ENCODE results near the gene FGF22.
"Not testable (repeated sequence)": the region's sequence is repeated elsewhere in the genome, so short reads cannot be mapped to it uniquely, and the experiment has no call there.

FGF22 gene

DNA sequence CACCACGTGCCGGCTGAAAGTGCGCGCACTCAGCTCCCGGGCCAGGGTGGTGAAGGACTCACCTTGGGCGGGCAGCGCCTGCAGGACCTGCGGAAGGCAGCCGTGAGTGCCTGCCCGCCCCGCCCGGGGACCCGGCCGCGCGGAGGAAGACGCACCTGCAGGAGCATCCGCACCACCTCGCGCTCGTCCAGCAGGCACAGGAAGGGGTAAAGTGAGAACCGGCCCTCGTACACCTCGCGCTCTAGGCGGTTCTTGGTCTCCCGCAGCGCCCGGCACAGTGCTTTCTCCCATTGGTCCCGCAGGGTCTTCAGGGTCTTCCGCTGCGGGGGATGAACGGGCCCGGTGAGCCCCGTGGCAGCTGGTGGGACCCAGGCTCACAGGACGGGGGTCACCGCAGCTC lies 17.0 kb upstream of the FGF22 start:
- DNase-seq = no peak

- DNase-seq = no peak
These were observed 16.3 kb upstream of the FGF22 start for GRCh38 chr19:623175-623916.

GRCh38 chr19:623974-624373 lies 15.7 kb upstream of the FGF22 start:
- no peak for DNase-seq

DNA sequence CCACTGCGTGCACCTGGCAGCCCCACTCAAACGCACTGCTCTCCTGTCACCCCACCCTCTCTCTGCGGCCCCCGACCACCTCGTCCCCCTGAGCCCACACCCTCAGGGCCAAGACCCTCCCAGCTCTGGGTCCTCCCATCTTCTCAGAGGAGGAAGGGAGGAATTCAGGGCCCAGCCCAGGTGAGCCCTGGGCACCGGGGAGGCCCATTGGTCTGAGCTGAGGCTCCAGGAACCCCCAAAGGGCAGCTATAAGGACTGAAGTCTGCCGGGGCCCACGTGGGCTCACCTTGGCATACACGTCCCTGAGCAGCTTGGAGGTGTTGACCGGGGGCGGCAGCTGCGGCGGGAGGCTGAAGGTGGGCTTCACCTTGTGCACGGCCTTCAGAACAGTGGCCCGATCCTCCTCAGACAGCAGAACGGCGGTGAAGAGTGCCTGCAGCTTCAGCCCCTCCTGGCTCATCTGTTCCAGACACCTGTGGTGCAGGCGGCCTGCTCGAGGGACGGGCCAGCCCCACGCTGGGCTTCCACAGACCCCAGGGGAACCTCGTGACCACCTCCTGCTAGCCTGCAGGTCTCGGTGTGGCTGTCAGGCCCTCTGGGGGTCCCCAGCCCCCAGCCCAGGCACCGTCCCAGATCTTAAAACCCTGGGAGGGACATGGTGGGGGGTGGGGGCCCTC lies 15.1 kb upstream of the FGF22 start:
- DNase-seq = no peak

DNA sequence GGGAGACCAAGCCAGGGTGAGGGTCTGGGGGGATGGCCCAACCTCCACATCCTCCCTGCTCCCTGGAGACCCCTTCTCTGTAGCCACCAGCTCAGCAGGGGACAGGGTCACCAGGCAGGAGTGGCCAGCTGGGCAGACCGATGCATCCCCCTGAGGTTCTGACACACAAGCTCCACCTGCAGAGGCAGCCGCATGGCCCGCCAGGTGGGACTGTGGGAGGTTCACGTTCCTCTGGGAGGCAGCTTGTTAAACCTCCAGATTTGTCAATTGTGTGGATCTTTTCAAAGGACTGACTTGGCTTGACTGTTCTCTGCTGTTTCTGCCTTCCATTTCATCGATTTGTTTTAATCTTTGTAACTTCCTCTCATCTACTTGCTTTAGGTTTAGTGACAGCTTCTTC lies 14.4 kb upstream of the FGF22 start:
- no peak for DNase-seq

DNA sequence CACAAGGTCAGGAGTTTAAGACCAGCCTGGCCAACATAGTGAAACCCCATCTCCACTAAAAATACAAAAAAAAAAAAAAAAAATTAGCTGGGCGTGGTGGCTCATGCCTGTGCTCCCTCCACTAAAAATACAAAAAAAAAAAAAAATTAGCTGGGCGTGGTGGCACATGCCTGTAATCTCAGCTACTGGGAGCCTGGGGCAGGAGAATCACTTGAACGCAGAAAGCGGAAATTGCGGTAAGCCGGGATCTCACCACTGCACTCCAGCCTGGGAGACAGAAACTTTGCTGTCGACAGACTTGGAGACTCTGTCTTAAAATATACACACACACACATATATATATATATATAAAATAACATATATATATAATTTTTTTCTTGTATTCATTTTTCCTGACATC lies 13.1 kb upstream of the FGF22 start:
- DNase-seq = not testable (repeated sequence)

- no peak for DNase-seq
These were observed 11.5 kb upstream of the FGF22 start for GRCh38 chr19:628168-628567.

- not testable (repeated sequence) for DNase-seq
These were observed 10.2 kb upstream of the FGF22 start for GRCh38 chr19:629515-629914.

GRCh38 chr19:629961-630714 lies 9.5 kb upstream of the FGF22 start:
- DNase-seq = no peak

GRCh38 chr19:632579-633067 lies 7.1 kb upstream of the FGF22 start:
- no peak for DNase-seq

- peak; percentile 98 for DNase-seq
These were observed 6.5 kb upstream of the FGF22 start, which contains the start of gene POLRMT for GRCh38 chr19:633068-633785. Gene POLRMT, minus strand, starts transcription at chr19:633537. Its CDS starts 25 bp downstream, at chr19:633512.

- no peak for DNase-seq
These were observed 5.7 kb upstream of the FGF22 start for GRCh38 chr19:633786-634639.

GRCh38 chr19:634975-635652 lies 4.6 kb upstream of the FGF22 start:
- no peak for DNase-seq

DNA sequence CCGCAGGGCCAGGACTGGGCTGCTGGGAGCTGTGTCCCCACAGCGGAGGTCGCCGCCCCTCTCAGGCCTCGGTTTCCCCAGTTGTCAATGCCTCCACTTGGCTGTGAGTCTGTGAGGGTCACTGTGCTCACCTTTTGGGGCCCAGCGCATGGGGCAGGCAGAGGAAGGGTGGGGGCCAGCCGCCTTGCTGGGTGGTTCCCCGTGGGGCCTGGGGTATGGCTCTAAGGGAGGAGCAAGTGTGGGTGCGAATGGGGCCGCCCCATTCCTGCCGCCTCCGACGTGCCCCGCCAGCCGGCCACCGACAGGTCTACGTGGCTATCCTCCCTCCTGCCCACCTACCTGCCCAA lies 800 bp upstream of the FGF22 start:
- no peak for DNase-seq

DNA sequence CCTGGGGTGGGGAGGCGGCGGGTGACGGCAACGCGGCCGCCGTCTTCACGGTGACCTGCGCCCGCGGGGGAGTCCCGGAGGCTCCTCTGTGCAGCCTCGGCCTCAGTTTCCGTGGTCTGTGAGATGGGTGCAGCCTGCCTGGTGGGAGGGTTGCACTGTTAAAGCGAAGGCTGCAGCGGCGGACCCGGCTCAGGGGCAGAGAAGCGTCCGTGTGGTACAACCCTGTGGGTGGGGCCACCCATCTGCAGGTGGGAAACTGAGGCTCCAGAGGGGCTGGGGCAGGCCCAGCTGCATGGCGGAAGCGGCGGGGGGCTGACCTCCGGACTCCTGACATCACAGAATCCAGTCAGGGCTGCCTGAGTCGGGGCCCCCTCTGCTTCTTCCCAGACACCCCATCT lies 481 bp downstream of the FGF22 start:
- no peak for DNase-seq

DNA sequence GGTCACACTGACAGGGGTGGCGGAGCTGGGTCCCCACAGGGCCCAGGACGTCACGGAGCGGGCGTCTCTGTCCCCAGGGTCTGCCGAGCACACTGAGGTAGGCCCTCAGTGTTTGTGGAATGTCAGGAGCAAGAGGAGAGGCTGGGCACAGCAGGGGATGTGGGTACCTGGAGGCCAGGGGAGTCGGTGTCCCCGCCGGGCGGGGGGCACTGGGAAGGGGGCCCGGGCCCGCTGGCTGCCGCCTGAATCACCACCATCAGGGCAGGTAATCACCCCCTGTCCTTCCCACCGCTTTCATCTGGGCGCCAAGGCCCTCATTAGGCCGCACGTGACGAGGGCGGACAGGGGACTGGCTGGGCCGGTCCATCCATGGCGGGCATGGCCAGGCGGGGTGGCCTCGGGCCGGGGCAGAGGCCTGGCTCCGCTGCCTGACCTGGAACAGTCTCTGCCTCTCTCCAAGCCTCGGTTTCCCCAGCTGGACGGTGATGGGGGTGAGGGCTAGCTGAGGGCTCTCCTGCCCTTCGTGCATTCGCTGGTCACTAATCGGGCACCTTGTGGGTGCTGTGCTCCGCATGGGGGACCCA lies 1.0 kb downstream of the FGF22 start:
- no peak for DNase-seq

- DNase-seq = no peak
These were observed 2.0 kb downstream of the FGF22 start for GRCh38 chr19:641702-642101.

DNA sequence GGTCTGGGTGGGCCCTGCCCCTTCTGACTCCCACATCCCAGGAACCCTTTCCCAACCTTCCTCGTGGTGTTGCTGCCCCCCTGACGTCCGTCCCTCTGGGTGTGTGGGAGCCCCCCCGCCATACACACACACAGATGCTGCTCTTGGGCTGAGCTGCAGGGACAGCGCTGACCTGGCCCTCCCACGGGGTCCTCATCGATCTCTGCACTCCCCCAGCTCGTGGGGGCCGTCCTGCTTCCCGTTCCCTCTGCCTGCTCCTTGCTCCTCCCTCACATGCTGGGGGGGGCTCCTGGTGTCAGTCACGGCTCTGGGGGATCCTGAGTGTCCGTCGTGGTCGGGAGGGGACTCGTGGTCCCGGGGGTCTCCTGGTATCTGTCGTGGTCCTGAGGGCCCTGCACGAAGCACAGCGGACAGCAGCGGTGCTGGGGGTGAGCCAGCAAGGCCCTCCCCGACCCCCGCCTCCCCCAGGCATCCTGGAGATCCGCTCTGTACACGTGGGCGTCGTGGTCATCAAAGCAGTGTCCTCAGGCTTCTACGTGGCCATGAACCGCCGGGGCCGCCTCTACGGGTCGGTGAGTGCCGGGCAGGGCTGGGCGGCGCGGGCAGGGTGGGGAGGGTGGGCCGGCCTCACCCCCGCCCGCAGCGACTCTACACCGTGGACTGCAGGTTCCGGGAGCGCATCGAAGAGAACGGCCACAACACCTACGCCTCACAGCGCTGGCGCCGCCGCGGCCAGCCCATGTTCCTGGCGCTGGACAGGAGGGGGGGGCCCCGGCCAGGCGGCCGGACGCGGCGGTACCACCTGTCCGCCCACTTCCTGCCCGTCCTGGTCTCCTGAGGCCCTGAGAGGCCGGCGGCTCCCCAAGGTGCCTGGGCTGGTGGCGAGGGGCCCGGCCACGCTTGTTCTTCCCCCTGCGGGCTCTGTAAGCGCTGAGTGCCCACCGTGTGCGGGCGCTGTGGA lies 3.4 kb downstream of the FGF22 start:
- no peak for DNase-seq

- no peak for DNase-seq
These were observed 4.1 kb downstream of the FGF22 start for GRCh38 chr19:643736-644135.

- DNase-seq = no peak
These were observed 4.7 kb downstream of the FGF22 start for GRCh38 chr19:644363-644762.

Data from CD4-positive, alpha-beta T cell treated with Interleukin-17A for 1 hour (primary cell).